Effector CD4-positive, alpha-beta T cell (primary cell): ENCODE measurements around the gene NEURL1.
"Not testable (repeated sequence)": the region's sequence is repeated elsewhere in the genome, so short reads cannot be mapped to it uniquely, and the experiment has no call there.

Experiments used
- DNase-seq: peaks from one replicate; pipeline ENCODE4 v3.0.0-alpha.2; 2020

Gene NEURL1

DNA sequence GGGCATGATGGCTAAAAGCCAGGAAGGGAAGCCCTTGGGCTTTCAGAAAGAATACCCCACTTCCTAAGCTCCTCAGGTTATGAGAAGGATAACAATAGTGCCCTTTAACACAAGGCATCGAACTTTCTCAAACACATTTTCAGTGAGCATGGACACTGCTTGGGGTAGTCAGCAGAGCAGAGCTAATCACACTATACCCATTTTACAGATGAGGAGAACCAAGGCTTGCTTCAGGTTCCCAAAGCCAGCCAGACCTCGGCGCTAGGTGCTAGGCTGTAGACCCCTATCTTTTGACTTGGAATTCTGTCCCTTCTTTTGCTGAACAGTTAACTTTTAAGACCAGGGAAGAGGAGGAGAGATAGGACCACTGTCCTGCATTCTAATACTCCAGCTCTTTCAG is 1.8 kb downstream of the NEURL1 start:
- DNase-seq = no peak

DNA sequence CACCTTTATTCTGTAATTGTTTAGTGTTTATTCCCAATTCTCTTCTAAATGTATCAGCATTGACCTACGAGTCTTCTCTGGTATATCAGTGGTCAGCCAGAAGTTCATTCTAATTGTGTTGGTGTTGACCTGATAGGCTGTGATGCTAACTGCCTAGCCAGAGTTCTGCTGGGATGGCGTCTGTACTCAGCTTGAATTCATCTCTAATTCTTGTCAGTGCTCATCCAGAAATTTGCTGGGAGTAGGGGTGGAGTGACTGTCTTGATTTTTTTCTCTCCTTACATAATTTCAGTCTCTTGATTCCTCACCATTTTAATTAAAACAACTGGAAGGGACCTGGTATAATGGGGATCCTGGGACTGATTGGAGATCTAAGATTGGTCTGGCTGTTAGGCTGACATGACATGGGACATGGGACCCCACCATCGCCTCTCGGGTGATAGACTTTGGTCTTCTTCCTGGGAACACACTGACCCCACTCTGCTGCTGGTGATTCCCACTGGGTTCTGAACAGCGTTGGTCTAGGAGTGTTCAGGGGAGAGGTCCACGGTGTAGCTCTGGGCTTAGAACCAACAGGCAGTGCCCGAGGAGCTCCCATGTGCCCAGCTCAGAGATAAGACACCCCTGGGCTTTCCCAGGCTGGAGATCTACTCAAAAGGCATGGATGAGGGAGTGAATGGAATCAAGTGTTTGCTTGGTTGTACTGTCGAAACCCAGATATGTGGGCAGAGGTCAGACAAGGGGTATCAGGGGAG is 3.8 kb downstream of the NEURL1 start:
- no peak for DNase-seq

DNA sequence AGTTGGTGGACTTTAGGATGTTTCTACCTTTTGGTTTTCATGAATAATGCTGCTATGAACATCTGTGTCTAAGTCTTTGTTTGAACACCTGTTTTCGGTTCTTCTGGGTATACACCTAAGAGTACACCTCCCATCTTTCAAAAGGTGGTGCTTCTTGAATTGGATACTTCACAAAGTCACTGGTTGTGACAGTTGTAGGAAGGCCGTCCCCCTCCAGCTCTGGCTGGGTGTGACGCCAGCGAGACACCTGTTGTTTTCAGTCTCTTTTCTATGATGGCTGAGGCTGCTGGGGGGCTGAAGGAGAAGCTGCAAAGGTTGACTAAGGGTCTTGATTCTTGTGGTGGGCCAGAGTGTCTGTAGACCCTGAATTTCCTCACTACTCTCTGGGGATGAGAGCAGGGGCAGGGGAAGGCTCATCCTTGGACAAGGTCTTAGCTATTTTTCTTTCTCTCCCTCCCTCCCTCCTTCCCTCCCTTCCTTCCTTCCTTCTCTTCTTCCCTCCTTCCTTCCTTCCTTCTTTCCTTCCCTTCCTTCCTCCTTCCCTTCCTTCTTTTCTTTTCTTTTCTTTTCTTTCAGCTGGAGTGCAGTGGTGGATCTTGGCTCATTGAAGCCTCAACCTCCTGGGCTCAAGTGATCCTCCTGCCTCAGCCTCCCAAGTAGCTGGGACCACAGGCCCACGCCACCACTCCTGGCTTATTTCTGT is 5.6 kb downstream of the NEURL1 start:
- no peak for DNase-seq

DNA sequence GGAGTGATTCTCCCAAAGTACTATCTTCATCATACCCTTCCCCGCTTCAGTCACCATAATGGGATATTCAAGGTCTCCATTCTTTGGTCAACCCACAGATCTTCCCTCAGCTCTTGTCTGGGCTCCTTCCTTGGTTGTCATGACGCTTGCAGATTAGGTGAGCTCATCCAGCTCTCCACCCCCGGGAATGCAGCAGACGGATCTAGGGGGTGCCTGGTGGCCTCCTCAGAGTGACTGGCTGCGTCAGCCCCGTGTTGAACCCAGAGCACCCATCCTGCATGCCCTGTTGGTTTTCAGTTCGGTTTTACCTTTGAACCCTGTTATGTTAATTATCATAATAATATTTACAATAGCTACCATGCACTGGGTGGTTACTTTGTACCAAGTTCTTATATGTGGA is 6.4 kb downstream of the NEURL1 start:
- no peak for DNase-seq

DNA sequence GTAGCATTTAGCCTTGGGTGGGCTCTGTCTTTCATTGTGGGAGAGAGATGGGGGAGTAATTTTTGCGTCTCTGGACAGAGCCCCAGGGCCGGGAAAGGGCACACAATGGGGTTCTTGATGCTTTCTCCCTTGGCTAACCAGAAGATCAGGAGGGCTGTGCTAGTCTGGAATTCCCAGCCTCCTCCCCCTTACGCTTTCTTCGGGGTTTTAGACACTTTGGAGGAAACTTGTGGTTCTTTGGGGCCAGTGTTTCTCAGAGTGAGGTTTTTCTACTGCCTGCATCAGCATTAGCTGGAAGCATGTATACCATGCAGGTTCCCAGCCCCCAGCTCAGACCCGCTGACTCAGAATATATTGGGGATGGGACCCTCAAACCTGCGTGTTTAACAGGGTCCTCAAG is 7.0 kb downstream of the NEURL1 start:
- DNase-seq = no peak

DNA sequence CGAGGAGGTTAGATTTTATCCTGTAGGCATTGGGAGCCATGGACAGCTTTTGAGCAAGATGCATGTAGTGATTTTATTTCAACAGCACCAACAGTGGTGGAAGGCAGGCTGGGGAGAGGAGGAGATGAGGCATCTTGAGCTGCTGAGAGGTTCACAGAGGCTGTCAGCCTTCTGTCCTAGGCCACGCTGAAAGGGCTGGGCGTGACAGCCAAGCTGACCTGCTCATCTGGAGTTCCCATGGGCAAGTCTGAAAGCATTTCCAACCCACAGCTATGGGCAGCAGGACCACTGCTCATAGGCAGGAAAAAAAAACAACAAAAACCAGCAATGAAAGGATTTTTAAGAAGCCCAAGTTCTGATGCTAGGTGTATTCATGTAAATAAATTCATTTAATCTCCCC is 7.7 kb downstream of the NEURL1 start:
- no peak for DNase-seq

DNA sequence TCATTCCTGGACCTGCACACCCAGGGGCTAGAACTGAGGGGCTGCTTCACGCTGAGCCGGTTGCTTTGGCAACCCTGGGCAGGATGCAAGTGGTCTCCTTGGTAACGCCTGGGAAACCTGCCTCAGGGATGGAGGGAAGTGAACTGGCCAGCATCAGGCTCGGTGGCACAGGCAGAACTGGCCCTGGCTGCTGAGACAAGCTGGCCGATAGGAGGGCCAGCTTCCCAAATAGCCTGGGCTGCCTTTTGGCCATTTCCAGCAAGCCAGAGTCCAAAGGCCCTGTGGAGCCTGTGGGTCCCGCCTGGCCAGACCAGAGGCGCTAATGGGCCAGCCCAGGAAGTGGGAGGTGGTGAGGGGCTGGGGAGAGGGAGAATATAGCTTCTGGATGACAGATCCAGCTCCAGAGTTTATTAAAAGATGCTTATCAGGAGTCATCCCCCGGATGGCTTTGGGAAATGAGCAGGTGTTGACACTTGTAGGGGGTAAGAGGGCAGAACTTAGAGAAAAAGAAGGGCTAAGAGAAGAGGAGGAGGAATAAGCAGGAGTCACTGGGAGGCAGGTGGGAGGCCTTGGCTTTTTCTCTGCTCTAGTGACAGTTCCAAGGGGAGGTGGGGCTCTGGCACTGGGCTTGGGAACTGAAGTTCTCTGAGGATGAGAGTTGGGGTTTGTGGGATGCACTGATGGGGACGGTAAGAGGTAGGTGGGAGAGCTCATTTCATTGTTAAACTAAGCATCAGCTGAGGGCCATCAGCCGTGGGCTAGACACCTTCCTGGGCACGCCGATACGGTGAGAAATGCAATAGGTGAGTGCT is 9.6 kb downstream of the NEURL1 start:
- no peak for DNase-seq

DNA sequence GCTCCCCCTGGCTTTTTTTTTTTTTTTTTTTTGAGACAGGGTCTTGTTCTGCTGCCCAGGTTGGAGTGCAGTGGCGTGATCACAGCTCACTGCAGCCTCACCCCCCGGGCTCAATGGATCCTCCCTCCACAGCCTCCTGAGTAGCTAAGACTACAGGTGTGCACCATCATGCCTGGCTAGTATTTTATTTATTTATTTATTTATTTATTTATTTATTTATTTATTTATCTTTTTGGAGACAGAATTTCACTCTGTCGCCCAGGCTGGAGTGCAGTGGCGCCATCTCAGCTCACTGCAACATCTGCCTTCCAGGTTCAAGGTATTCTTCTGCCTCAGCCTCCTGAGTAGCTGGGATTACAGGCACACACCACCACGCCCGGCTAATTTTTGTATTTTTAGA is 10.3 kb downstream of the NEURL1 start:
- DNase-seq = not testable (repeated sequence)

DNA sequence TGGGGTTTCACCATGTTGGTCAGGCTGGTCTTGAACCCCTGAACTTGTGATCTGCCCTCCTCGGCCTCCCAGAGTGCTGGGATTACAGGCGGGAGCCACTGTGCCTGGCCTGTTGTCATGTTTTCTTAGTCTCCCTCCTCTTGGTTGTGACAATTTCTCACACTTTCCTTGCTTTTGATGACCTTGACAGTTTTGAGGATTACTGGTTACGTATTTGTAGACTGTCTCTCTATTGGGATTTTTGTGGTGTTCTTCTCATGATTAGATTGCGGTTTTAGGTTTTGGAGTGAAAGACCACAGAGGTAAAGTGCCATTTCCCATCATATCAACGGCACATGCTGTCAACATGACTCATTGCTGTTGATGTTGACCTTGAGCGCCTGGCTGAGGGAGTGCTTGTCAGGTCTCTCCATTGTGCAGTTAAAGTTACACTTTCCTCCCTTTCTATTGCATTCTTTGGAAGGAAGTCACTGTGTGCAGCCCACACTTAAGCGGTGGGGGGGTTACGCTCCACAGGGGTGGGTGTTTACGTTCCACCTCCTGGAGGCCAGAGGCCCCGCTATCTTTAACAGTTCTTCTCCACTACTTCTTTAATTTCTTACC is 10.8 kb downstream of the NEURL1 start:
- no peak for DNase-seq

DNA sequence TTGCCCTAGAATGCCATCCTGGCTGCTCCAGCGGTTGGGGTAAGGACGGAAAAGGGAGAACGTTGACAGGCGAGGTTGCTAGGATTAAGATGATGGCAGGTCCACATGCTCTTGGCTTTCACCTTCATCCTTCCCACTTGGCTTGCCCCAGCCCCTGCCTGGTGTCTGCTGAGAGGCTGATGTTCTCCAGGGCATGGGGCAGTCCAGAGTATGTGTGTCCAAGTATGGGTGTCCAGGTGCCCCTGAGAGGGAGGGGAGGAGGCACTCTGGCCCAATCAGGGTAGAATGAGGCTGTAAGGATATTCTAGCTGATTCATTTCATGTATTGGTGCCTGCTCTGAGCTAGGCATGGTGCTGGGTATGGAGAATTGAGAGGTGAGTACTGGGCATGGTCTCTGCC is 12.6 kb downstream of the NEURL1 start:
- no peak for DNase-seq

DNA sequence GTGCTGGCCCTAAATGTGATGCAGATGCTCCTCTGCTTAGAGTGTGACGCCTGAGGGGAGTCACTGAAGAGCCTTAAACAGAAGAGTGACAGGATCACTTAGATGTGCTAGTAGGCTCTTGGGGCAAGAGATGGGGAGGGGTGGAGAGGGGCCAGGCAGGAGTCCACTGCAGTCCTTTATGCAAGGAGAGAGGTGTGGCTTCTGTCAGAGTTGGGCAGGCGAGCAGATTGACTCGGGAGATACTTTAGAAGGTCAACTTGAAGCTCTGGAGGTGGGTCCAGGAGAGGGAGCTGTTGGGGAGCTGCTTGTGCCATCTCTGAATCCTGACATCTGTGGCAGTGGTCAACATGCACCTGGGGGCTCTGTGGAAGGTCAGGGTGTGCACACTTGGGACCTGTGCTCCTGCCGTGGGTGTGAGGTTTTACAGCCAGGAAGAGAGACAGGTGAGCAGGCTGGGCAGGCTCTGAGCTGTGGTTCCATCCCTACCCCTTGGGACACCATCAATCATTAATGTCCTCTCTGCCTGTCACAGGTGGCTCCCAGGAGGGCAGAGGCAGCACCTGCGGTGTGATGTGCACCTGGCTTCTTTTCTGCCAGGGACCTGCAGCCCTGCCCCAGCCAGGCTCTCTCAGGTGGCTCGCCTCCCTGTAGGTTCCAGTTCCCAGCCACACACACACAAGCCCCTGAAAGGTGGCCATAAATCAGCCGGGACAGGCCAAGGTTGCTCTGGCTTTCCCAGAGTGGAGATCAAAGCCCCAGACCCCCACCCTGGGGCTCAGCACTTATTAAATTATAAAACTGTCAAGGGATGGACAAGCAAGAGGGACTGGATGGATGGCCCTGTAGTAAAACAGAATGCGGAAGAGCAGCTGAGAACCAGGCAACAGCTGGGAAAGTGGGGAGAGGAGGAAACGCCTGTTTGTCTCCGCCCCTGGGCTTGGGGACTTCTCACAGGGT is 14.0 kb downstream of the NEURL1 start:
- no peak for DNase-seq

DNA sequence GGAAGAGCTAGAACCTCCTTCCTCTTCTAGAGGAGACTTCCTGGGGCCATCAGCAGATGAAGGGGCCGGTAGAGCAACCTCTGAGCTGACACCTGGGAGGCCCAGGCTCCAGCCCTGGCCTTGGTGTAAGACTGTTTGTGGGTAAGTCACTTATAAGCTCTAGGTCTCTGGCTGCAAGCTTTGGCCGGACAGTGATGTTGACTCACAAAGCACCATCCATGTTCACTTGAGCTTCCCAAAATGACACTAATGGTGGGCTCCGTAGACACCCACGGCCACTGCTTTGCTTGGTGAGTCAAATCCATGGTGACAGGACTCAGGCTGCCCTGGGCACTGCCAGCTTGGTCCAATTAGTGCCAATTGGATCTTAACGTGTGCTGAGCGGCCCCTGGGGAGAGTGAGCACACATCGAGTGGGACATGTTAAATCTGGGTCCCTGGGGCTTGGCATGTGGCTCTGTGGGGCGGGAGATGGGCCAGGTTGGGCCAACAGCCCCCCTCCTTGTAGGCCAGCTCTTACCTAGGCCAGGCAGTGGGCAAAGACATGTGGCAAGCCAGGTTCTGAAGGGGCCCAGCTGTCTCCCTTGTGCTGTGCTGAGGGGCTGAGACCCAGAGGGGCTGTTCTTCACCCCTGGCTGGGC is 16.7 kb downstream of the NEURL1 start:
- no peak for DNase-seq

DNA sequence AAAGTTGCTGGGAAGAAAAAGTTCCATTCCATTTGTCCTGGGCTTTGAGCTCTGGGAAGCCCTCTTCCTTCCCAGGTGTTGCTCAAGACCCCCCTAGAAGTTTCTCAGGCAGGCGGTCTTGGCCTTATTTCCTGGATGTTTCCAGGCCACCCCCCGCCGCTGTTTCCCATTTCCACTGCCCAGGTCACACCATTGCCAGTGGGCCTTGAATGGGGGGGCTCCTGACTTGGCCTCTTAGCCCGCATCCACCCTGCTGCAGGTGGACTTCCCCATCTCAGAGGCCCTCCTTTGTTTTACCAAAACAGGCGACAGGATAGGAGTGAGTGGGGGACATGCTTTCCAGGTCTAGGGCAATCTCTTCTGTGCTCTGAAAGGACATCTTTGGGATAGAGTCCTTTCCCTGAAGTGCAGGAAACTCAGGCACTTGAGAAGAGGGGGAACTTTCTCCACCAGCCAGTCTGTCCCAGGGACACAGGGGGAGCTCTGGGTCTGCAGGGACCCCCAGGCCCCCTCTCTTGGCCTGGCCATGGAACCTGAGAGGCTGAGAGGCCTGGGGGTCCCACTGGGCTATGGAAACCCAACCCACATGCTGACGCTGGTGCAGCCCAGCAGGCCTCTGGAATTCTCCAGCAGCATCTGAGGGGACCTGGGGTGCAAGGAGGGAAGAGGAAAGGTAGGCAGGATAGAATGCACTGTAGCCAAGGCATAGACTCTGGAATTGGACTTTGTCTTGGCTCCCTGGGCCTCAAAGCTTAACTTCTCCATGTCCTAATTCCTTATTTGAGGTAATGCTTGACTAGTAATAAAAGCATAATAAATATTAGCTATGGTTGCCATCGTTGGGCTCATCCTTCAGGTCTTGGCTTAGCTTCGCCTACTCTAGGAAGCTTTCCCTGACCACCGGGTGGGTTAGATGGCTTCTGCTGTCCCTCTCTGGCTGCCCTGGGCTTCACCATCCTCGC is 17.6 kb downstream of the NEURL1 start:
- DNase-seq = no peak

DNA sequence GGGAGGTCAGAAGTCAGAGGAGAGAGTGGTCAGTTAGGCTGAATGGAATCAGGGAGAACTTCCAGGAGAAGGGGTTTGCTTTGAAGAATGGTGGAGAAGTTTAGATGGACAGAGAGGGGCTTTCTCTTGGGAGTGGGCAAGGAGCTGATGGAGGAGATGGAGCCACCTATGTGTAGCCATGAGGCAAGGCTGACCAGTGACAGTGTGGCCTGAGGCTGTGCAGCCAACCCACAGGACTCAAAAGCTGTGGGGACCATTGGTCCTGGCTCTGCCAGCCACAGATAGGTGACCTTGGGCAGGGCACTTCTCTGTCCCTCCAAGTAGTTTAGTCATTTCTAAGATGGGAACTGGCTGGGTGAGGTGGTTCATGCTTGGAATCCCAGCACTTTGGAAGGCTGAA is 18.7 kb downstream of the NEURL1 start:
- DNase-seq = no peak

DNA sequence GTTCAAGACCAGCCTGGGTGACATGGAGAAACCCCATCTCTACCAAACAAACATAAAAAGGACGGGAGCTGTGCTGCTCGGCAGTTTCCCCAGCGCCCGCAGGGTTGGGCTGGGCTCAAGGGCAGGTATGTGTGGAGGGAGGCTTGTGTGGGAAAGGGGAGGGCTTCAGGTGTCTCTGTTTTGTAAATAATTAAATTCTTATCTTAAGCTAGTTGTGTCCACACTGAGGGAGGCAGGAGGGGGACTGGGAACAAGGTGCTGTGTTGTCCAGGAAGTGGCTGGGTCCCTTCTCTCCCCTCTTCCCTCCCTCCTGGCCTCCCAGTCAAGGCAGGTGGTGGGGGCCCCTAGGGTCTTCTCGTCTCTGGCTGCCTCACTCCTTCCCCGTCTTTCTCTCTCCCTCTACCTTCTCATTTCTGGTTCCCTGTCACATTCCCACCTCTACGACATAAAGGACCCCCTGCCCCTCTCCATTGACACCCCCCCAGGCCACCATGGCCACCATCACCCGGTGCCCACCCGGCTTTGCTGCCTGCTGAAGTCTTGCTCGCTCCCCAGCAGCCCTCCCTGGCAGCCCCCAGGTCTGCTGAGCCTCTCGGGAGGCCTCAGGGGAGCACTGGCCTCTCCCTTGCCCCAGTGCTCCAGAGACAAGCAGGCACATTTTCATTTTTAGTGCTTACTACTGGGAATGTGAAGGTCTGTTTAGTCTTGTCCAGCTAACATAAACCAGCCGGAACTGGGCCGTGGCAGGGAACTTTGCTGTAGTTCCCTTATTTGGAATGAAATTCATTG is 19.3 kb downstream of the NEURL1 start:
- DNase-seq = no peak

DNA sequence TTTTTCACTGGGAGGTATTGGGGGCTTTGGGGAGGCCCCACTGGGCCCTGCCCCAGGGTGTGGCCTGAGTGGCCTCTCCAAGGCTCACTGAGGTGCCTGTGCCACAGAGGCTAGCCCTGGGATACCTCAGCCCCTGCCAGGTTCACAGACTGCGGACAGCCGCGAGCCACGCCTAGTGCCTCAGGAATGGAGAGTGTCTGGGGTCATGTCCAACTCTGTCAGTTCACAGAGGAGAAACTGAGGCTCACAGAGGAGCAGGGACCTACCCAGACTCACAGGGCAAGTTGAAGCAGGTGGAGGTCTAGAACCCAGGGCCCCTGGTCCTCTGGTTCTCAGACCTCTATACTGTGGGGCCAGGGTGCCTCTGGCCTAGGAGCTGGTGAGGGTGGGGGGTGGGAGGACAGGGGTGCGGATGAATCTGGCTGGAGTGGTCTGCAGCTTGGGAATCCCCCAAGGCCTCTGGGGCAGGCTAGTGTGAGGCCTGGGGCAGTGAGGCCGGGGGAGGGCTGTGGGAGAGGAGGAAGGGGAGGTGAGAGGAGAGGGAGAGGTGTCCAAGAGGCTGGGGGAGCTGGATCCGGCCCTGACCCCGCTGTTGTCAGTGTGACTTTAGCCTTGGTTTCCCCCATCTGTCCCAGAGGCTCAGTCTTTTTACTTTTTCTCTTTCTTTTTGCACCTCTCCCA is 20.0 kb downstream of the NEURL1 start:
- DNase-seq = no peak

DNA sequence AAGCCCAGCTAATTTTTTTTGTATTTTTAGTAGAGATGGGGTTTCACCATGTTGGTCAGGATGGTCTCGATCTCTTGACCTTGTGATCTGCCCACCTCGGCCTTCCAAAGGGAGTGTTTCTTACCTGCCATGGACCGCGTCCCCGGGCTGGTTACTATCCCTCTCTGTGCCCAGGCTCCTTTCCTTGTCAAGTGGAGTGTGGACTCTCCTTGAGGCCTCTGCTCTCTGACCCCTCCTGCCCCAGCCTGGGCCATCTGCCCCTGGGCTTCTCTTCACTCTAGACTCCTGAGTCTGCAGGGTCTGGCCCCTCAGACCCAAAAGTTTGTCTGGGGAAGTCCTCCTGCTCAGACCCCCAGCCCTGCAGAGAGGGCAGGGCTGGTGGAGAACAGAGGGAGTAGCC is 20.7 kb downstream of the NEURL1 start:
- DNase-seq = no peak

DNA sequence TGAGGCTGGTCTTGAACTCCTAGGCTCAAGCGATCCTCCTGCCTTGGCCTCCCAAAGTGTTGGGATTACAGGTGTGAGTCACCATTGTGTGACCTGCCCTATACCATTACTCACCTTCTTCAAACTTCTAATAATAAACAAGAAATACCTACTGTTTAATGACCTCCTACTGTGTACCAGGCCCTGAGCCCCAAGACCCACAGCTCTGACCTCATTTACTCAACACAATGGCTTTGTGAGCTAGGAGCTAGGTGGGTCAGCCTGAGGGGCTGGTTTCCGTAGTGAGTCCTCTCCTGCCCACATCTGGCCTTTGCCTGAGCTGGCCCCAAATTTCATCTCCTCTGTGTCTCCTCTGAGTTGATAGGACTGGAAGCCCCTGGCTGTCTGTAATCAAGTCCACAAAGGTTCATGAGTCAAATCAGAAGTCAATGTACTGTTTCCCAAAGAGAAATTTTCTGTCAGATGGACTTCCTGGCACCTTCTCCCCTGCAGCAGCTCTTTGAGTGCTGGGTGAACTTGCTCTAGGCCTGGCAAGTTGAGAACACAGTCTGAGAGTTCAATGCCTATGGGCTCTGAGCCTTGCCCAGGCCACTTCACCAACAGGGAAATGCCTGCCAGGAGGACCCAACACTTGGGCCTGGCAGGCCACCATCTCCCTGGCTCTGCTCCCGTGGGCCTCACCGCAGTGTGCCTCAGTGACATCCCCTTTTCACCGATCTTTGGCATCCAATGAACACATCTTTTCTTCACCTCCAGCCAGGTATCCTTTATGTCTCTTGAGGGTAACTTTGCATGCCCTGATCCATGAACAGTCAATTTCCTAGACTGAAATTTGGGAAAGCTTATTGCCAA is 24.0 kb downstream of the NEURL1 start:
- no peak for DNase-seq
